ENCODE results near the gene GMIP.

Gene GMIP

DNA sequence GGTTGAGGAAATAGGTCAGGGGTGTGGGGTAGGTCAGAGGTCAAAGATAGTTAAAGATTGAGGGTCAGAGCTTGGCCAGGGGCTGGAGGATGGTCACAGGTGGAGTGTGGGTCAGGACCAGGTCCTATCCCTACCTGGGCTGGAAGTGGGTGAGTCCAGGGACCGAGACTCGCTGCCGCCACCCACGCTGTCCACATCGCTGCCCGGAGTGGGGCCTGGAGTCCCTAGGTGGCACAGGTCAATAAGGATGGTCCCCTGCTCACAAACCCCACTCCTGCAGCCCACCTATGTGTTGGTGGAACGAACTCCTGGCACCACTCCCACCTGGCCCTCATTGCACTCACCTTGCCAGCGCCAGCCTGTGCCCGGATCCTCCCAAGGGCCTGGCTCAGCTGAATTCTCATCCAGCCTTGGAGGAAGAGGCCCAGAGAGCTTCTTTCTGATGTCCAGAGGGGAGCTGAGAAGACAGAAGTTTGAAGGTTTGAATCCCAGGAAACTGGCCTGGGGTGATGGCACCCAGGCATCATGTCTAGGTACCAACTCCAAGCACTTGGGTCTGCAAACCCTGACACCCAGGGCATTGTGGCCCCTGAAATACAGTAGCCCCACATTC lies 6.8 kb downstream of the GMIP start:
- DNase-seq (ENCODE audit: low read depth in 2 of 2), result no peak

DNA sequence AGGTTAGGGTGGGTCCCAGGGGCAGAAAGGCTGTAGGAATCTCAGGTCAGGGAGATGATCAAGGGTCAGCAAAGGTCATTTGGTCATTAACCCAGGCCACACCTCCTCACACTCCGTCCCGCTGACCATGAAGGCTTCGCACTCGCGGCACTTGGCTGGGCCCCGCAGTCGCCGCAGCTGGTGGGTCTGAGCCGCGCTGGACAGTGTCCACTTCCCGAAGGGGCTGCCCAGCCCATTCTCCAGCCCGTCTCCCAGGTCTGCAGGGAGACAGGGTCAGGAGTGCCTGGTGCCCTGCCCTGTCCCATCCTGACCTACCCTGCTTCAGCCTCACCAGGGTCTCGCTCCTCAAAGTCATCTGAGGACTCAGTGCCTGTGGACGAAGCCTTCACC lies 8.1 kb downstream of the GMIP start:
- no peak for DNase-seq (ENCODE audit: low read depth in 2 of 2)

DNA sequence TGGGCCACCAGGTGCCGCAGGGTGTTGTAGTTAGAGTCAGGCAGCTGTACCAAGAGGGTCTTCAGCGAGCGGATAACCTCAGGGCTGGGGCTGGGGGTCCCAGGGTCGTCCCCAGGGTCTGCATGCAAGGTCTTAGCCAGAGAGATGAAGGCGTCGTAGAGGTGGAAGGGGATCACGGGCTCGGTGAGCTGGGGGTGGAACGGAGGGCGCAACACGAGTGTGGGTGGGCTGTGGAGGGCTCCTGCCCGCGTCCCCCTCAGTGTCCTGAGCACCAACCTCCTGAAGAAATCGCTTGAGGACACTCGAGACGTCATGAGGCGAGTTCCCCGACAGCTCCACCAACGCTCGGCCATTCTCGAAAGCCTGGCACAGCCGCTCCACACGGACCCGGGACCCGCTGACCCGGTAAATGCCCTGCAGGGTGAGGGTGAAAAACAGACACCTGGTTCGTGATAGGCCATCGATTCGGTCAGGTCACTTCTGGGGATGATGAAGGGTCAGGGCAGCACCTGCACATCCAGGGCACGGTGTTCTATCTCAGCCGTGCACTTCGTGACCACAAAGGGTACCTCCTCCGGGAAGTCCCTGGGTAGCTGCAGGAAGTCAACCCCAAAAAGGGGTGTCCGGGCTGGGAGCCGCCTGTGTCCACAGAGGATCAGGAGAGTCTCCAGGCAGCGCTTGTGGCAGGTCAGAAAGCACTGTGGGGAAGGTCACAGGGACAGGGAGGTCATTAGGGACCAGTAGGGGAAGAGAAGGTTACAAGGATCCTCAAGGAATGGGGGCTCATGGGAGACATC lies 8.7 kb downstream of the GMIP start:
- DNase-seq (ENCODE audit: low read depth in 2 of 2), result no peak

DNA sequence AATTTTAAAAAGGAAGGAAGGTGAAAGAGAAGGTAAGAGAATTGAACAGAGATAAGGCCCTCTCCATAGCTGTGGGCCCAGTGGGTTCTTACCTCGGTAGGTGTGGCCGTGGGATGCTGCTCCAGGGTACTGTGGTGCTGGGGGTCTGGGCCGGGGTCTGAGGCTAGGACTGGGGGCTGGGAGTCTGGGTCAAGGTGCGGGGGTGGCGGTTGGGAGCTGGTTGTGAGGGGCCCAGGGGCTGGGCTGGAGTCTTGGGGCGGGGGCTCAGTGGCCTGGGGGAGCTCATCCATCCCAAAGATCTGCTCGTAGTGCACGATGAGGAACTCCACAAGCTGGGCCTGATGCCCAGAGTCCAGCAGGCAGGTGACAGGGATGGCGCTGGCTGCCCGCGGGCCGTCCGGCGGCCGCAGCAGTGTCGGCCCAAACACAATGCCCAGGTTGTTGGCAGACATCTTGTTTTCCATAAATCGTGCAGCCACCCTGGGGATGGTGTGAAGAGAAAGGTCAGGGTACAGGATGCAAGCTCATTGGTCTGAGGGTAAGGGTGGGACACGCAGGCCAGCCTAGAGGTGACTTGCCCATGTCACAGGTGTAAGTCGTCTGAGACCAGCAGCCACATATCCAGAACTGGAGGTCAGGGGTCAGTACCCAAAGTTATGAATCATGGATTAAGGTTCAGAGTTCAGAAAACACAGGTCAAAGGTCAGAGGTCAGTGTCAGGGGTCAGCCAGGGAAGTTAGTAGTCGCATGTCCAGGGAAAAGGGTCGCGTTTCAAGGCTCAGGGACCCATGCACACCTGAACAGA lies 9.5 kb downstream of the GMIP start:
- no peak for DNase-seq (ENCODE audit: low read depth in 2 of 2)

DNA sequence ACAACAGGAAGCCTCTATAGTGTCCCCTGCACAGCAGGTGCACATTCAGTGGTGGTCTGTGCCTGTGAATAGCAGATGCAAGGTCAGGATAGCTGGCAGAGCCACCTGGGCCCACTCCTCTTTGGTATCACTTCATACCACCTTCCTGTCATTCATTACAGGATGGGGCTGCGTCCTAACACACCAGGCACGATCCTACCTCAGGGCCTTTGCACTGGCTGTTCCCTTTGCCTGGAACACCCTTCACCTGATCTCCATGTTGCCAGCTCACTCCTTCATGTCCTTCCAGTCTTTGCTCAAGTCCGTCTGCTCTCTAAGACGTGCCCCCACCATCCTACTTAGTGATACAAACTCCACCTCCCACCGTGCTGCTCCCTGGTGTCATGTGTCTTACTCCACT lies 10.8 kb downstream of the GMIP start:
- DNase-seq (ENCODE audit: low read depth in 2 of 2), result no peak

DNA sequence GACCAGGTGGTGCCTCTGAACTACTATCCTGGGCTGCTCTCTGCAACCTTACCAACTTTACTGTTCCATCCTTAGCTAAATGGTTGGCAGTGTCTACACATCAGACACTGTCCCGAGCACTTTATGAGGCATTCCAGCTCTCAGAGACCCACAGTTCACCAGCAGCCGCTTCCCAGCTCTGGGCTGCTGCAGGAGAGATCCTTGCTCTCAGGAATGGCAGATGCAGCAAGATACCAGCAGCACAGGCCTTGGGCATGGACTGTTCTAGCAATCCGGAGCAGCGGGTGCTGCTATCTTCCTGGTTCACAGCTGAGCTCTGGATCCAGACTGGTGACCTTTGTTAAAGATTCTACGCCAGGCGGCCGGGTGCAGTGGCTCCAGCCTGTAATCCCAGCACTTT lies 12.1 kb downstream of the GMIP start:
- no peak for DNase-seq (ENCODE audit: low read depth in 2 of 2)

DNA sequence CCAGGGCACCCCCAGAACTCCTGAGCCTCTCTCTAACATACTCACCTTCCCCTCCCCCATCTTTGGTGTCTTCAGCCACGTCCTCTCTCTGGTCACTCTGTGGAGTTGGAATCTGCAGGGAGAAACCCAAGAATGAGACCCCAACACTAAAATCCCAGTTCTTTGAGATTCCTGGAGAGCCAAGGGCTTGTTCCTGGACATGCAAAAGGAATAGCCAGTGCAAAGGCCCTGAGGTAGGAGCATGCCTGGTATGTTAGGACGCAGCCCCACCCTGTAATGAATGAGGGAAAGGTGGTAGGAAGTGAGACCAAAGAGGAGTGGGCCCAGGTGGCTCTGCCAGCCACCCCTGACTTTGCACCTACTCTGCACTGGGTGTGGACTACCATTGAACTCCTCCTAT lies 13.0 kb downstream of the GMIP start:
- DNase-seq (ENCODE audit: low read depth in 2 of 2), result no peak

DNA sequence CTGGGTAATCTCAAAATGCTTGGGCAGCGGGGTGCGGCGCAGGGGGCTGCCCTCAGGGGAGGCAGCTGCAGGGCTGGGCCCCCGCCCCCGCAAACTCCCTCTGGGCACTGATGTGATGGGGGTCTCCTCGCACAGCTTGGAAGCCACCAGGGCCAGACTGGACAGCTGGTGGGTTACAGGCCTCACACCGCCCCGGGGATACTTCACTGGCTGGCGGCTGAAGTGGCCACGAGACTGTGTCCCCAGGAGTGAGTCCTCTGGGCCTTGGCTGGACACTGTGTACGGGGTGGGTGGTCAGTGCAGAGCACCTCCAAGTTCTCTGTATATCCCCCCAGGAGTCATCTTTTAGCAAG lies 13.4 kb downstream of the GMIP start:
- no peak for DNase-seq (ENCODE audit: low read depth in 2 of 2)

DNA sequence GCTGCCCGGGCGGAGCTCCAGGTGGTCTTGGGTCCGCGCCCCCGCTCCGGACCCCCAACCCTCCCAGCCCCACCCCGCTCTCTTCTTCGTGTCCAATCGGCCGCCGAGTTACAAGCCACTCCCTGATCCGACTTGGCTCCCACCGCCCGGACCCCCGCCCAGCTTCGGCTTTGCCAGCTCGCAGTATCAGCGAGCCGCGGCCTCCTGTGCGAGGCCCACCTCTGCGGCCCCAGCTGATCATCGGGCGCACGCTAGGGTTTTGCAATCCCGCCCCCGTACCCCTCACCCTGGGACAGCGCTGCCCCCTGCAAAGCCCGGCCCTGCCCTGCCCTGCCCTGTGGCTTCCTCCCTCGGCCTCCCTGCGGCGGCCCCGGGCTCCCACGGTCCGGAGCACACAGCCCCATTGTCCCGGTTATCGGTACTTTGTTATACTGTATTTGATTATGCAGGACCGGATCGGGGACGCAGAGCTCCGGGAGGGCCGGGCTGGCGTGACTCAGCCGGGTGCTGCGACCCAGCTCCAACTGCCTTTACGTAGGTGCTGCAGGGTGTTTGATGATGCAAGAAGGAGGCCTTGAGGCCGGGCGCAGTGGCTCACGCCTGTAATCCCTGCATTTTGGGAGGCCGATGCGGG lies 14.8 kb downstream of the GMIP start:
- DNase-seq (ENCODE audit: low read depth in 2 of 2), result no peak

DNA sequence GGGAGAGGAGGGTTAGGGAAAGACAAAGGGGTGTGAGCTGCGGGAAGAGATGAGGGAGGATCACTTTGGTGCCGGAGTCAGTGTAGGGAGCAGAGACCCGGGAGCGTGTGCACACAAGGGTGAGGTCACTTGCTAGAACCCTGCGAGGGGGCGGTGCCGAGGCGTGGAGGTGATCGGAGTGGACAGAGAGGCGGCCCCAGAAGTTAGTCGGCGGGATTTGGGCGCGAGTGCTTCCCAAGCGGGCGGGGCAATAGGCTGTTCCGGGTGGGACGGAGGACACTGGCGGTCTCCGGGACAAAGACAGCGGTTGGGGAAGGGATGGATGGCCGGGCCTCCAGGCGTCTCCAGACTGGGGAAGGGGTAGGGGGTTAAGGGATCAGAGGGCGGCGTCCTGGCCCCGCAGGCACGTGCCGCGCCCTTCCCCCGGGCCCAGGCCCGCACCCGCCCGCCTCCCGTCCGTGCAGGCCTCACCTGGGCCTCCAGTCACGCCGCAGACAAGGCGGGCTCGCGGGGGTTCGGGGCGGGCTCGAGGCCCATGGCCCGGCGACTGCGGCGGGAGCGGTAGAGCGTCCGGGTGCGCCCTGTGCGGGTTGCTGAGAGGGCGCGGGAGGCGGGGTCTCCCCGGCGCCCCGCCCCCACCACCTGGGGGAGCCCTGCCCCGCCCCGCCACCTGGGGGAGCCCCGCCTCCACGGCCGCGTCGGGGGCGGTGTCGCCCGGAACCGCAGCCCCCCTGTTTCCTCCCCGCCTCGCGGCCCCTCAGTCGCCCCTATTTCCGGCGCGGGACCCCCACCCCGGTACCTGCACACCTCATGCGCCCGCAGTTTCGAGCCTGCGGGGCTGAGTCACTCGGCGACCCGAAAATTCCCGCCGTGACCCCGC lies 15.6 kb downstream of the GMIP start, which contains the start of gene LPAR2:
LPAR2 (minus strand) TSS at position 600 of the 880 bp plus-strand sequence. CDS start 945 bp downstream, outside the sequence.
- peak; percentile 28 to 50 for DNase-seq (ENCODE audit: low read depth in 2 of 2)

DNA sequence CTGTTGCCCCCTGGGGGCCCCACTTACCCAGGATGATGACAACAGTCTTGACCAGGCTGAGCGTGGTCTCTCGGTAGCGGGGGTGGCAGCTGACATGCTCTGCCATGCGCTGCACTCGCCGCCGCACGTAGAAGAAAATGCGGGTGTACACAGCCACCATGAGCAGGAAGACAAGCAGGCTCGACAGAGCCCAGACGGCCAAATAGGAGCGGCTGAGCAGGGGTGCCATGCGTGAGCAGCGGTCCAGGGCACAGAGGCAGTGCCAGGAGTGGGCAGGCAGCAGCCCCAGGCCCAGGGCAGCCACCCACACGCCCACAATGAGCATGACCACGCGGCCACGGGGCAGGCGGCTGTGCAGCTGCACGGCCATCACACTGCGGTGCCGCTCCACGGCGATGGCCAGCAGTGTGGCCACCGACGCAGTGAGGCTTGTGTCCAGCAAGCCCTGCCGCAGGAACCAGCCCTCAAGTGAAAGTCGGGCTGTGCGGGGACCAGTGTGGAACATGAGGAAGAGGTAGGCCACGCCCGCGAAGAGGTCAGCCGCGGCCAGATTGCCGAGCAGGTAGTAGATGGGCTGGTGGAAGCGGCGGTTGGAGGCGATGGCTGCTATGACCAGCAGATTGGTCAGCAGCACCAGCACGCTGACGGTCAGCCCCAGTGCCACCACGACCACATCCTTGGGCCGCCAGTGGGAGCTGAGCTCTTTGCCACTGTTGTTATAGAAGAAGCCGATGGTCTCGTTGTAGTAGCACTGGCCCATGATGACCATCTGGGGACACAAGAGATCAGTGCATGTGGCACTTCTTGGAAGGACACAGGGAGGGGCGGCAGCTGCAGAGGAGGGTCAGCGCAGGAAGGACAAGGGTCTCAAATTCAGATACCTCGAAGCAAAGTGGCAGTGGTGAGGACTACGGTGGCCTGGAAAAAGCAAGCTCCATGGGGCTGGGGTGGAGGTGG lies 16.7 kb downstream of the GMIP start:
- DNase-seq (ENCODE audit: low read depth in 2 of 2), result no peak

DNA sequence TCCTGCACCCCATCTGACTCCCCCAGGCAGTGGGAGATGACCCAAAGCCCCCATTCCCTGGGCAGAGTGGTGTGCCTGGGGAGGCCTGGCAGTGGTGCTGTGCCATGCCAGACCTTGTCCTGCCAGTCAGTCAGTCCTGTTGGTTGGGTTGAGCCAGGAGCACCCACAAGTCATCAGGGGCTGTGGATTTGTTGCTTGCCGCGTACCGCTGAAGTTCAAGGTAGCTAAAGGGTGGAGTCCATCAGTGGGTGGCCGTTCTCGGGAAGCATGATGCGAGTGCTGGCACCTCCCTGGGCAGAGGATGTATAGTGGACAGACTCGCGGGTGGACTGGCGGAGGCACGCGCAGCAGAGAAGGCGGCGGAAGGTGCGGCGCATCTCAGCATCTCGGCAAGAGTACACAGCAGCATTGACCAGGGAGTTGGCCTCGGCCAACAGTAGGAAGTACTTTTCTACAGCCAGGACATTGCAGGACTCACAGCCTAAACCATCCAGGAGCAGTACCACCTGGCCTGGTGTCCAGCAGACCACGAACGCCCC lies 19.4 kb downstream of the GMIP start:
- DNase-seq (ENCODE audit: low read depth in 2 of 2), result no peak

DNA sequence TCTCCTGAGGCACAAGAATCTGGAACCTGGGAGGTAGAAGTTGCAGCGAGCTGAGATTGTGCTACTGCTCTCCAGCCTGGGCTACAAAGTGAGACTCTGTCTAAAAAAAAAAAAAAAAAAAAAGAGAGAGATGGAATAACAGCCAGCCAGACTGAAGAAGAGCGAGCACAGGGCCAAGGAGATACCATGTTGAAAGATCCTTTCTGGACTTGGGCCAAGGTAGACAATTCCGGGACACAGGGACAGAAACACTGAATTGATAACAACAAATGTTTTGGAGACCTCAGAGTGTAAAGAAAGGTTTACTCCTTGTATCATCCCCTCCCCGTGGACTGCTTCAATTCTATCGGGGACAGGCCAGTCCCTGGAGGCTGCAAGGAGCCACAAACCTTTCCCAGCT lies 20.1 kb downstream of the GMIP start:
- DNase-seq (ENCODE audit: low read depth in 2 of 2), result no peak

DNA sequence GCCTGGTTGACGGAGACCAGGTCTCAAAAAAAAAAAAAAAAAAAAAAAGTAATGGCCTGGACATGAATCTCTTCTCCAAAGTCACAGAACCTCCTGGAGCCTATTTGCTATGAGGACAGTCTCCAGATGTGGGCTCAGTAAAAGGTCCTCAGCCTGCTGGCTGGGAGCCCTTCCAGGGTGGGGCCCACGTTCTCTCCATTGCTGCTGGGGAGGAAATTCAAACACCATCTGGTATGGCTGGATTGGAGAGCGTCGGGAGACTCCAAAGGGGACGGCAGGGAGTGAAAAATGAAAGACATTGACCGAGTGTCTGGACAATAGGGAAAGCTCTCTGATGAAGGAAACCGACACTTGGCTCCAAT lies 23.6 kb downstream of the GMIP start:
- DNase-seq (ENCODE audit: low read depth in 2 of 2), result no peak

DNA sequence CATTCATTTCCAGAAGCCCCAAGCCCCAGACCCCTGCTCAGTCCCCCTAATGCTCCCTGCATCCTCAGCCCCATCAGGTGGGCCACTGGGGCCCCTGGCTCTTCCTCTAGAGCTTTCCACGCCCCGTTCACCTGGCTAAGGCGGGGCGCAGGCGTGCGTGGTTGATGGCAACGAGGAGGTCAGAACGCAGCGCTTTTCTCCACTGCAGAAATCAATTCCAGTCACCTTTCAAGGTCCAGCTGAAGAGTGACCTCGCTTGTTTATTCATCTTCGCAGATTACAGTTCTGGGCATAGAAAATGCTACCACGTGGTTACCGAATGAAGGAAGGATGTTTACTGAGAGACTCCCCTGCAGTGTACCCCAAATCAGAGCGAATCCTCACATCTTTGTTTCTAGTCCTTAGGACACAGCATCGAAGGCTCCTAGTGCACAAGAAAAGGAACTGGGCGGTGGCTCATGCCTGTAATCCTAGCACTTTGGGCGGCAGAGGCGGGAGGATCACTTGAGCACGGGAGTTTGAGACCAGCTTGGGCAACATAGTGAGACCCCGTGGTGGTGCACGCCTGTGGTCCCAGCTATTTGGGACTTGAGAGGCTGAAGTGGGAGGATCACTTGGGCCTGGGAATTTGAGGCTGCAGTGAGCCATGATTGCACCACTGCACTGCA lies 24.1 kb downstream of the GMIP start:
- no peak for DNase-seq (ENCODE audit: low read depth in 2 of 2)

DNA sequence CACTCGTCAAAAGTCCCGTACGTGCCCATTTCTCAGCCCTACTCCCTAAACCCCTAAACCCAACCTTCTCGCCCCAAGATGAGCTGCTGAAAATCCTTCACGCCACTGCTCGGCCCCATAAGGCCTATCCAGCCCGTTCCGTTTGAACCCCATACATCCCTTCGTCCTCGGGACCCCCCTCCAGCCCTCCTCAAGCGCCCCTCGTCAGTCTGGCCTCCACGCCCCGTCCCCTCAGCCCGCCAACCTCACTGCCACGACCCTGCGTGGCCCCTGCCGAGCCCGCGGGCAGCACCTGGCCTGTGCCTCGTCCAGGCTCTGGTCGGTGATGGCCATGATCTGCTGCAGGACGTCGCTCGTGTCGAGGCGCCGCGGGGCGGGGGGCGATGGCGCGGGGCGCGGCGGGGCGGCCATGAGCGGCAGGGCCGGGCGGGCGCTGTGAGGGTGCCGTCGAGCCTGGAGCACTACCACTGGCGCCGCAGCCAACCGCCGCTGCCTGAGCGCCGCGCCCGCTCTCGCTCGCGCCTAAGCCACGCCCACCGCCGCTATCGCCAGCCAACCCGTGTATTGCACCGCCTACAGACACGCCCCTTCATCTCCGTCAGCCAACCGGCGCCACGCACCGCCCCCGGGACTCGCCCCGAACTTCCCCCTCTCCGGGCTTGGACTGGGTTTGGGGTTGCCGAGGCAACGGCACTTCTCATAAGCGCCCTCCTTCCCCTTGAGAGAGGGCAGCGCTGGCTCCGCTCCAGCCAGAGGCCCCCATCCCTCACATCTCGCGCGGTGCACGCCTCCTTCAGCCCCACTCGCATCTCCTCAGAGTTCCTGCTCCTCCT lies 25.0 kb downstream of the GMIP start, which contains the start of gene PBX4:
PBX4 (minus strand) TSS at position 469 of the 833 bp plus-strand sequence; CDS start at position 411, 58 bp downstream.
- DNase-seq (ENCODE audit: low read depth in 2 of 2), result peak; percentile 98 to 99

DNA sequence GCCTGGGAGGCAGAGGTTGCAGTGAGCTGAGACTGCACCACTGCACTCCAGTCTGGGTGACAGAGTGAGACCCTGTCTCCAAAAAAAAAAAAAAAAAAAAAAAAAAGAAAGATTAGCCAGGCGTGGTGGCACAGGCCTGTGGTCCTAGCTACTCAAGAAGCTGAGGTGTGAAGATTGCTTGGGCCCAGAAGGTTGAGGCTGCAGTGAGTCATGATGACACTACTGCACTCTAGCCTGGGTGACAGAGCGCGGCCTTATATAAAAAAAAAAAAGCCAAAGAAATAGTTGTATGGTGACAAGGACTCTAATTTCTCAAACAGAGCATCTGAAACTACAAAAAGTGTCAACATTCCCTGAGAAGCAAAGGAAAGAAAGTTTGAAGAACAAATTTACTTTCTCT lies 28.4 kb downstream of the GMIP start:
- DNase-seq (ENCODE audit: low read depth in 2 of 2), result no peak

DNA sequence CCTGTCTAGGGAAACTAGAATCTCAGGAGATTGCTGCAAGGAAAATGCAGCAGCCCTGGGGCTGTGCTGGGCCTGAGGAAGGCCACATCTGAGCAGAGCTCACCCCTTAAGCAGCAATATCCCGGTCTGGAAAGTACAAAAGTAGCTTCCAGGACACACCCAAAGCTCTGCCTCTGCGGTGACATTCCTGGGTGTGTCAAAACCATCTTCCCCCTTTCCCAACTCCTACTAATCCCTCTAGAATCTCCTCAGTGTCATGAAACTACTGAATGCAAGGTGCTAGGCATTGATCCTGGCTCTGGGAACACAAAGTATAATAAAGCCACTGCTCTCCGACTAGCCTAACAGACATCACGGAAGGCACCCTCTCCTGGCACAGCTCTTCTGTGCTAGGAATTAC lies 30.0 kb downstream of the GMIP start:
- no peak for DNase-seq (ENCODE audit: low read depth in 2 of 2)

Data from stimulated activated CD4-positive, alpha-beta T cell treated with anti-CD3 and anti-CD28 coated beads, Interleukin-12 subunit alpha, Interleukin-12 subunit beta, amount 100 ng/mL, for 24 hours (primary cell).